ENCODE measurements around the gene WDR74.
"Not testable (repeated sequence)": the region's sequence is repeated elsewhere in the genome, so short reads cannot be mapped to it uniquely, and the experiment has no call there.

Gene WDR74

DNA sequence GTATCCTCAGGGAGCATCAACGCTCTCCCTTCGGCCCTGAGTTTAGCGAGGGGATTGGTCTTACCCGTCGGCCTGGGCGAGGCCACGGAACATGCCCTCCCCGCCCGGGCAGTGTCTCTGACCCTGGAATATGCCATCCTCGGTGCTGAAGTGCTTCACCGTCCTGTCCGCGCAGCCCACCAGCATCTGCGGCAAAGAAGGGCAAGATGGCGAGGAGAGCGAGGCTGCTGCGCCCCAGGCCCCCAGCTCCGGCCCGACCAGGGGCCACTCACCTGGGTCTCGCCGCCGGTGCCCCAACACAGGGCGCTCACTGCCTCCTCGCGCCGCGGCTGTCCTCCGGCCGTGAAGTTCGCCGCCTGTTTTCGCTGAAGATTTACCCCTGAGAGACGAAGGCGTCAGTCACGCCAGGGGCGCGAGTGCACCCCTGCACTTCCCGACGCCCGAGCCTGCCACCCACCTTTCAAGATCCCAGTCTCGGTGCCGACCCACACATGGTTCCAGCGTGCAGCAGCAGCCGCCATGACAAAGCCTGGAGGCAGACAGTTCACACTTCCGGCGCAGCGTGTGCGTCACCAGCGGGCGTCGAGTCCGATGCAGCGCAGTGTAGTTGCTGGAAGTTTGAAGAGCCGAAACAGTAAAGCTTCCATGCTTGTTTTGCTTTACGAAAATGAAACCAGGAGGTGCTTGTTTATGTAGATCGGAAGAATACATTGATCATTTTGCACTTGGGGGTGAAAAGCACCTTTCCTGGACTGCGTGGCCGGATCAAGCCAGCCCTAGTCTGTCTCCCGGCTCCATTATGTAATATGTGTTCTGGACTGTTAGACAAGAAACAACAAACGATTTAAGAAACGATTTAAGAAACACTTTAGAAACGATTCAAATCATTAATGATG lies at the start of gene WDR74:
Gene WDR74, minus strand, starts transcription at position 541 of the 896 bp plus-strand sequence. Its CDS starts 20 bp downstream, at position 521.
- DNase-seq (ENCODE audit: low read depth): peak; percentile 82

DNA sequence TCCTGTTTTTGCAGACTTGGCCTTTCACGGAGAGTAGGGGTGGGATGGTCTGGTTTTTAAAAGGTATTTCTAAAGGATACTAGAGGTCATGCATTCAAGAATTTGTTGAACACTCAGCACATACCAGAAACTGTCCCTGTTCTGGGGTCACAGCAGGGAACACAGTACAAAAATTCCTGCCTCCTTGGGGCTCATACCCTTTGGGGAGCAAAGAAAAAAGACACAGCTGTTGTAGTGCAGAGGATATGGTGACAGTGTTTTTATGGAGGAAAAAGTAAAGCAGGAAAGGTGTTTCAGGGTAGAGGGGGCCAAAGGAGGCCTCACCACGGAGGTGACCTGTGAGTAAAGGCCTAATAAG lies 49.7 kb upstream of the WDR74 start:
- no peak for DNase-seq (ENCODE audit: low read depth)

DNA sequence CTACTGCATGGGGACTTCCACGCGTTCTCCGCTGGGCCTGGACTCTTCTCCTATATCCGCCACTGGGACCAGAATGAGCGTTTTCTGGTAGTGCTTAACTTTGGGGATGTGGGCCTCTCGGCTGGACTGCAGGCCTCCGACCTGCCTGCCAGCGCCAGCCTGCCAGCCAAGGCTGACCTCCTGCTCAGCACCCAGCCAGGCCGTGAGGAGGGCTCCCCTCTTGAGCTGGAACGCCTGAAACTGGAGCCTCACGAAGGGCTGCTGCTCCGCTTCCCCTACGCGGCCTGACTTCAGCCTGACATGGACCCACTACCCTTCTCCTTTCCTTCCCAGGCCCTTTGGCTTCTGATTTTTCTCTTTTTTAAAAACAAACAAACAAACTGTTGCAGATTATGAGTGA lies 49.0 kb upstream of the WDR74 start:
- no peak for DNase-seq (ENCODE audit: low read depth)

DNA sequence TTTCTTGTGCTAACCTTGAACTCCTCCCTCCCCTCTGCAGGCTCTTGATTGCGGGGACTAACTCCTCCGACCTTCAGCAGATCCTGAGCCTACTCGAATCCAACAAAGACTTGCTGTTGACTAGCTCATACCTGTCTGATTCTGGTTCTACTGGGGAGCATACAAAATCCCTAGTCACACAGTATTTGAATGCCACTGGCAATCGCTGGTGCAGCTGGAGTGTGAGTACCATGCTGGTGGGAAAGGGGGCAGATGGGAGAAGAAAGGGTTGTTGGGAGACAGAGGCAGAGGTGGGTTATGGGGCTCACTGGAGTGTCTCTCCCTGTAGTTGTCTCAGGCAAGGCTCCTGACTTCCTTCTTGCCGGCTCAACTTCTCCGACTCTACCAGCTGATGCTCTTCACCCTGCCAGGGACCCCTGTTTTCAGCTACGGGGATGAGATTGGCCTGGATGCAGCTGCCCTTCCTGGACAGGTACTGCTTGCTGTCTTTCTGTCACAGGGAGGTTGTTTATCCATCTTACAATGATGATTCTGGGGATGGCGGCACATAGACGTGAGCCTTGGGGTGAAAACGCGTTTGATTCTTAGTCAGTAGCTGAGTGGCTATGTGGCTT lies 45.9 kb upstream of the WDR74 start:
- no peak for DNase-seq (ENCODE audit: low read depth)

DNA sequence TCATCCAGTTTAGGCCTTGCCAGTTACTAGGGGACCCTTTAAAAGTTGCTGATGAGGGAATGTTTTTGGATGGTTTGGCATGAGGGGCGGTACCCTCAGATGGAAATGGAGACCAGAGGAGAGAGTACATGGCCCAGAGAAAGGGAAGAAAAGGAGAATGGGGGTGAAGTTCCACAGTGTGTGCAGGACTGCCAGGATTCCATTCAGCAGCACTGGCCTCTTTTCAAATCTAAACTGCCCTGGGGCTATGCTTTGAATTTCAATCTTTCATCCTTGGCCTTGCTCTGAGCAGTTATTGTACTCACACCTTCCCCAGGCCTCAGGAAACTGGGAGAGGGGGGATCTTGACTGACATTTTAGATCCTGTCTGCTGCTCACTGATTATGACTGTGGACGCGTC lies 44.3 kb upstream of the WDR74 start:
- no peak for DNase-seq (ENCODE audit: low read depth)

DNA sequence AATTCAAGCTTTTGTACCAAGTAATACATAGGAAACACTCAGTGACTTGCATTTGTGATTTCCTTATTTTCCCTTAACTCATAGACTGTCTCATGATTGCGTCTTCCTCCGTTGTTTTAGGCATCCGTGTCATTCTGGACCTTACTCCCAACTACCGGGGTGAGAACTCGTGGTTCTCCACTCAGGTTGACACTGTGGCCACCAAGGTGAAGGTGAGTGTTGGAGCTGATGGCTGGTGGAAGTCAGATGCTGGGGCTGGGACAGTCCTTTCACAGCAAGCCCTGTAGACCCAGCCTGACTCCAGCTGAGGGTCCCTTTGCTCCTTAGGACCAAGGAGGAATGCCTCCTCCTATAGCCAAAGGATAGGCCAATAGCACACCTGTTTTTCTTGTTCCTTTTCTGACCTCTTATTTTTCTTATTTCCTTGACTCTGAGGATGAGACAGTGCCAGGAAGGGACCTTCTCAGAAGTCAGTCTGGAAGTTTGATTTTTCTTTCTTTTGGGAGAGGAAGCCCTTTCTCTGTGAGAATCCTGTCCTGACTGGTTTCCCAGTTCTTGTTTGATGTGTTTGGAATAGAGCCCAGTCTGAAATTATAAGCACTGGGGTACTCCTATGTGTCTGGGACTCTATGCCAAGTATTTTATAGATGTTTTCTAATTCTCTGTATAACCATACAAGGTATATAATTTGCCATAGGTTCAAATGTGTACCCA lies 43.6 kb upstream of the WDR74 start:
- no peak for DNase-seq (ENCODE audit: low read depth)

DNA sequence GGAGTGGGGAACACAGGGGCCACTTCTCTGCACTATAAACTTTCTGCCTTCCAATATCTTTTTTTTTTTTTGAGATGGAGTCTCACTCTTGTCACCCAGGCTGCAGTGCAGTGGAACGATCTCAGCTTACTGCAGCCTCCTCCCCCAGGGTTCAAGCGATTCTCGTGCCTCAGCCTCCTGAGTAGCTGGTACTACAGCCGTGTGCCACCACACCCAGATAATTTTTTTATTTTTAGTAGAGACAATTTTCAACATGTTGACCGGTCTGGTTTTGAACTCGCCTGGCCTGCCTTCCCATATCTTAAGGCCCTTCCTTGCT lies 43.0 kb upstream of the WDR74 start:
- DNase-seq (ENCODE audit: low read depth): no peak

DNA sequence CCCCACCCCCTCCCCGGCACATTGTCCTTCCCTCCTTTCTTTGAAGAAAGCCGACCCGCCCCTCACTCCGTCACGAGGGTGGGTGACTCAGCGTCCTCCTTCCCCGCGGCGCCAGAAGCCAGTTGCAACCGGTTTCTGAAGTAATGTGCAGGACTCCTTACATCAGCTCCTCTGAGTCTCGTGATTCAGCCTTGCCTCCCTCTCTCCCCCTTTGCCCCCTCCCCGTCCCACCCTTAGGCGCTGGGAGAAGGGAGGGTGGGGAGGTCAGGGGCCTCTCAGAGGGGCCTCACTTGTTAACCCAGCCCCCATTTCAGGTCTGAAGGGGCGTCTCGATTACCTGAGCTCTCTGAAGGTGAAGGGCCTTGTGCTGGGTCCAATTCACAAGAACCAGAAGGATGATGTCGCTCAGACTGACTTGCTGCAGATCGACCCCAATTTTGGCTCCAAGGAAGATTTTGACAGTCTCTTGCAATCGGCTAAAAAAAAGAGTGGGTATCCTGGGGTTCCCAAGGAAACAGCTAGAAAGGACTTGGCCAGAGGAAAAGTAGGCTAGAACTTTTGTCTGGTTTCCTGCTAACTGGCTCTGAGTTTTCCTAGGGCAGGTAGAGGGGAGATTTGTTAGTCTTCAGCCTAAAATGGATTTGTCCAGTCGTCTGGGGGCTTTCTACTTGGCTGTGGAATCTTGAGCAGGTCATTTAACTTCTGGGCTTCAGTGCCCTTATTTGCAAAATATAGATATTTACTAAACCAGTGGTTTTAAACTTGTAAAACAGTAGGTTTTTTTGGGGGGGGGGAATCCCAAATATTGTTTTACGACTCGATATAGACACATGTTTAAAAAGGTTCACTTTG lies 42.4 kb upstream of the WDR74 start:
- peak; percentile 92 for DNase-seq (ENCODE audit: low read depth)

DNA sequence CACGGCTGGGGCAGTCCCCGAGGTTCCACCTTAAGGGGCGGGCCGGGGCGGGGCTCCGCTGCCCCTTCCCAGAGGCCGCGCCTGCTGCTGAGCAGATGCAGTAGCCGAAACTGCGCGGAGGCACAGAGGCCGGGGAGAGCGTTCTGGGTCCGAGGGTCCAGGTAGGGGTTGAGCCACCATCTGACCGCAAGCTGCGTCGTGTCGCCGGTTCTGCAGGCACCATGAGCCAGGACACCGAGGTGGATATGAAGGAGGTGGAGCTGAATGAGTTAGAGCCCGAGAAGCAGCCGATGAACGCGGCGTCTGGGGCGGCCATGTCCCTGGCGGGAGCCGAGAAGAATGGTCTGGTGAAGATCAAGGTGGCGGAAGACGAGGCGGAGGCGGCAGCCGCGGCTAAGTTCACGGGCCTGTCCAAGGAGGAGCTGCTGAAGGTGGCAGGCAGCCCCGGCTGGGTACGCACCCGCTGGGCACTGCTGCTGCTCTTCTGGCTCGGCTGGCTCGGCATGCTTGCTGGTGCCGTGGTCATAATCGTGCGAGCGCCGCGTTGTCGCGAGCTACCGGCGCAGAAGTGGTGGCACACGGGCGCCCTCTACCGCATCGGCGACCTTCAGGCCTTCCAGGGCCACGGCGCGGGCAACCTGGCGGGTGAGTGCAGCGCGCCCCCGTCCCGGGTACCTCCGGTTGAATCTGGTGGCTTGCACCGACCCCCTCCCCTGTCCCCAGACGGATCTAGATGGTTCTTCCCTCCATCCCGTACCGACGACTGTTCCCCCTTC lies 41.6 kb upstream of the WDR74 start, which contains the start of gene SLC3A2:
Gene SLC3A2, plus strand, starts transcription at position 94 of the 776 bp plus-strand sequence. Its CDS starts 128 bp downstream, at position 222.
- peak; percentile 74 for DNase-seq (ENCODE audit: low read depth)

DNA sequence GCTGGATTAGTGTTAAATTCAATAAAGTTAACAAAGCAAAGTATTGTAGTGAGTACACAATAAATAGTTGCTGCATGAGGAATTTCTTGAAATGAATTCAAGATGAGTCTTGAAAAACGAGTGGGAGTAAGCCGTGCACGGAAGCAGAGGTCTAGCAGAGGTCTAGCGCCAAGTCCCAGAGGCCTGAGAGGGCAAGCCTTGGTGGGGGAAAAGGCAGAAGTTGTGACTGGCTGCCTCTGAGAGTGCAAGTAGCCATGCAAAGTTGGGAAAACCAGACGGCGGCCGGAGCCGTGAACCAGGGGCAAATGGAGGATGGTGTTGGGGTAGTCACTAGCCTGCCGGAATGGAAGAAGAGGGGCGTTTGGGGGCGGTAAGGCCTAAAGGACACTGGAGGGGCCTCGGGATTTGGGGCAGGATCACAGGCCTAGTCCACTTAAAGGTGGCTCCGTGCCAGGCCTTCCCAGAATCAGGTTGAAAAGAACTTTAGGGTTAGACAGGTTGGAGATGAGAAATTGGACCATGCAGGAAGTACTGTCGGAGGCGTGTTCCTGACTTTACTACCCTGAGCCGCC lies 40.9 kb upstream of the WDR74 start:
- DNase-seq (ENCODE audit: low read depth): no peak

DNA sequence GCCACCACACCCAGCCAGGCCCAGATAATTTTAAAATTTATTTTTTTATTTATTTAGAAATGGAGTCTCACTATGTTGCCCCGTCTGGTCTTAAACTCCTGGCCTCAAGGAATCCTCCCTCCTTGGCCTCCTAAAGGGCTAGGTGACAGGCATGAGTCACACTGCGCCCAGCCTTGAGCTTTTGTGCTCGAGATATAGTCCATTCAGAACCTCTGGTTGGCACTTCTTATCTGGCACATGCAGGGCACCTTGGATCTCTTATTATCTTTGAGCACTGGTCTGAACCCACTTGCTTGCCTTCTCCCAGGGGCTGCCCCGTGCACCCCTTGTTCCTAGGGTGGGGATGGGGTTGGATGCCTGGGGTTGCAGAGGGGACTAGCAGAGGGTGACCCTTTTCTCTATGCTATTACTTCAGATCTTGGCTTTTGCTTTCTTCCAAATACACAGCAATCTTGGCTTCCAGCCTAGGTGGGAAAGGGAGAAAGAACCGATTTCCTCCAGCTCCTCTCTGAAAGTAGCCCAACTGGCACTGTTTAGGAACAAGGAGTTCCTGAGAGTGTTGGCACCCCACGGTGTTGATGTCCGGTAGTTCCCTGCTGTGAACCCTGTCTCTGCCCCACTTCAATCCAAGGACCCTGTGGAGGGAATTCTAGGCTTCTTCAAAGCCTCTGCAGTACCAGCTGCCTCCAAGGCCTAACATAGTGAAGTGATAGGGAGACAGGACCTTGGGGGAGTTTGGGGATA lies 40.0 kb upstream of the WDR74 start:
- DNase-seq (ENCODE audit: low read depth): no peak

DNA sequence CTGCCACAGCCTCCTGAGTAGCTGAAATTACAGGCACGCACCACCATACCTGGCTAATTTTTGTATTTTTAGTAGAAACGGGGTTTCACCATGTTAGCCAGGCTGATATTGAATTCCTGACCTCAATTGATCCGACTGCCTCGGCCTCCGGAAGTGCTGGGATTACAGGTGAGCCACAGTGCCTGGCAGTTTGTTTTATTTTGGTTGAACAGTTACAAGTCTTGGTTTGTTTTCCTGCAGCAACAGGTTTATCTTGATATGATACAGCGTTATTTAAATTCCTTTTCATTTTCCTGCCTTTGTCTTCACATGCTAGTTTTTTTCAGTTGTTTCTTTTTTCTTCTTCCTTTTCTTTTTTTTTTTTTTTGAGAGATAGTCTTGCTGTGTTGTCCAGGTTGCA lies 37.3 kb upstream of the WDR74 start:
- no peak for DNase-seq (ENCODE audit: low read depth)

DNA sequence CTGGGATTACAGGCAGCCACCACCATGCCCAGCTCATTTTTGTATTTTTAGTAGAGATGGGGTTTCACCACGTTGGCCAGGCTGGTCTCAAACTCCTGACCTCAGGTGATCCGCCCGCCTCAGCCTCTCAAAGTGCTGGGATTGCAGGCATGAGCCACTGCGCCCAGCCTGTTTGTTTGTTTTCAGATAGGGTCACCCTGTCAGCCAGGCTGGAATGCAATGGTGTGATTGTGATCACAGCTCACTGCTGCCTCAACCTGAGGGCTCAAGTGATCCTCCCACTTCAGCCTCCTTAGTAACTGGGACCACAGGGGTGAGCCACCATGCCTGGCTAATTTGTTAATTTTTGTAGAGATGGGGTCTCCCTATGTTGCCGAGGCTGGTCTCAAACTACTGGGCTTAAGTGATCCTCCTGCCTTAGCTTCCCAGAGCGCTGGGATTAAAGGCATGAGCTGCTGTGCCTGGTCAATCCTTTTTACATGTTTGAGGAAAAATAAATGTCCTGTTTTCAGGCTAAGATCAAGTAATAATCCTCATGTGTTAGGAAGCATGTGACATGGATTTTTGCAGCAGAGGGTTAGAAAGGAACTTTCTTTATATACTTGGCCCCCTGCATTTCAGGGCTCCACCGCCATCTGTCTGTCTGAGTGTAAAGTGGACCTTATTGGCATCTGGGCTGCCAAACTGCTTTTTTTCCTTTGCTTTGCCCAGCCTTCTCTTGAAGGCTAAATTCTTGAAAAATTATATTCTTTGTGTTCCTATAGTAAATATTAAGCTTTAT lies 36.5 kb upstream of the WDR74 start:
- no peak for DNase-seq (ENCODE audit: low read depth)

DNA sequence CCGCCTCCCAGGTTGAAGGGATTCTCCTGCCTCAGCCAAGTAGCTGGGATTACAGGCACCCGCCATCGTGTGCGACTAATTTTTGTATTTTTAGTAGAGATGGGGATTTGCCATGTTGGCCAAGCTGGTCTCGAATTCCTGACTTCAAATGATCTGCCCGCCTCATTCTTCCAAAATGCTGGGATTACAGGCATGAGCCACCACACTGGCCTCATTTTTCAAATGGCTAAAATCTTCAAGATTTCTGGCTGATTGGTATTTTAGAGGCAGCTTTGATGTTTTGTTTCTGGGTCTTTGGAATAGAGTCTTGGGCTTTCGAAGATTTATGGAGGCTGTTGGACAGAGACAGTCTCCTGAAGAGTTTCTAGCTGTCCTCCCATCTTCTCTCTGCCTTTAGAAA lies 35.5 kb upstream of the WDR74 start:
- no peak for DNase-seq (ENCODE audit: low read depth)

DNA sequence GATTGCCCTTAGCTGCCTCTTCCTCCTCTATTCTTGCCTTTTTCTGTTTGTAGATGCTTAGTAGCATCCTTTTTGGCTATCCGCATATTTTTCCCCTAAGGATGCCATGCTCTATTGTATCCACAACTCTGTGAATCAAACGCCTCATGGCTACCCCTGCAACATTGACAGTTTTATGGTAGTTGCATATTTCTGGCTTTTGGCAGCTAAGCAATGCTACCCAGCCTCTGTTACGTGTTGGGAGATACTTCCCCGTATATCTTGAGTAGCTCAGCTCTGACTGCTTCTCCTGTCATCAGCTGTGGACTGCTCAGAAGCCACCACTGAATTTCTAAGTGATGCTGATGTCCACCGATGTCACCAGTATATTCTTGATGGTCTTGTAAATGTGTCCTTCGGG lies 26.2 kb upstream of the WDR74 start:
- no peak for DNase-seq (ENCODE audit: low read depth)

DNA sequence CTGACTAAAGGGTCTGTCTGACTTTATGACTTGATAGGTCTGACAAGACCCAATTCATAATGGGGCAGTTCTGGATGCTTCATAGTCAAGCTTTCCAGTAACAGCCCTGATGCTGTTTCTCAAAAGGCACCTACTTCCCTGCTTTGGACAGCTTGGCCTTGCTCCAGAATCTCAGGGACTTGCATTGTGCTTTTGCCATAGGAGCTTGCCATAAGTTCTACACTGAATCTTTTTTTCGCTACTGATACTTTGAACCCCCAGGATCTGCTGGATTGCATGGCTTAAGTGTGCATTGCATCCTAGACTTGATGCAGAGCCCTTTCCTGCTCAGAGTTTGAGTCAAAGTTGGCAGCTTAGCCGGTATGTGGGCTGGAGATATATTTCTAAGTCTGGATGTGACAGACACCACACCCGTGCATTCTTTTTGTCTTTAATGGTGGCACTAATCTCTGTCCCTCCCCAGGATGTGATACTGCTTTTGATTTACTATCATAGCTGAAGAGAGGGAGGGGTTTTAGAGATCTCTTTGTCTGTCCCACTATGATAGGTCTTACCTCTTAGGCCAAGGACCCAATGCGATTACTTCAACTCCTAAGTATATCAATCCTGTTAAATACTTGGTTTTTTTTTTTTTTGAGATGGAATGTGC lies 24.4 kb upstream of the WDR74 start:
- no peak for DNase-seq (ENCODE audit: low read depth)

DNA sequence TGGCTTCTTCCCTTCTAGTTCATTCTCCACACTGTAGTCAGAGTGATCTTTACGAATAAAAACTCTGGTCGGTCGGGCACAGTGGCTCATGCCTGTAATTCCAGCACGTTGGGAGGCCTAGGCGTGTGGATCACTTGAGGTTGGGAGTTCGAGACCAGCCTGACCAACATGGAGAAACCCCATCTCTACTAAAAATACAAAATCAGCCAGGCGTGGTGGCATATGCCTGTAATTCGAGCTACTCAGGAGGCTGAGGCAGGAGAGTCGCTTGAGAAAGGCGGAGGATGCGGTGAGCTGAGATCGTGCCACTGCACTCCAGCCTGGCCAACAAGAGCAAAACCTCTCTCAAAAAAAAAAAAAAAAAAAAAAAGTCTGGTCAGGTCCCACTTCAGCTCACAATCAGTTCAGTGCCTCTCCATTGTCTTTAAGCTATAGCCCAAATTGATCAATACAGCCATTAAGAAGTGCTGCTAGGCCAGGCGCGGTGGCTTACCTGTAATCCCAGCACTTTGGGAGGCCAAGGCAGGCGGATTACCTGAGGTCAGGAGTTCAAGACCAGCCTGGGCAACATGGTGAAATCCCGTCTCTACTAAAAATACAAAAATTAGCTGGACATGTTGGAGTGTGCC lies 22.3 kb upstream of the WDR74 start:
- DNase-seq (ENCODE audit: low read depth): not testable (repeated sequence)

DNA sequence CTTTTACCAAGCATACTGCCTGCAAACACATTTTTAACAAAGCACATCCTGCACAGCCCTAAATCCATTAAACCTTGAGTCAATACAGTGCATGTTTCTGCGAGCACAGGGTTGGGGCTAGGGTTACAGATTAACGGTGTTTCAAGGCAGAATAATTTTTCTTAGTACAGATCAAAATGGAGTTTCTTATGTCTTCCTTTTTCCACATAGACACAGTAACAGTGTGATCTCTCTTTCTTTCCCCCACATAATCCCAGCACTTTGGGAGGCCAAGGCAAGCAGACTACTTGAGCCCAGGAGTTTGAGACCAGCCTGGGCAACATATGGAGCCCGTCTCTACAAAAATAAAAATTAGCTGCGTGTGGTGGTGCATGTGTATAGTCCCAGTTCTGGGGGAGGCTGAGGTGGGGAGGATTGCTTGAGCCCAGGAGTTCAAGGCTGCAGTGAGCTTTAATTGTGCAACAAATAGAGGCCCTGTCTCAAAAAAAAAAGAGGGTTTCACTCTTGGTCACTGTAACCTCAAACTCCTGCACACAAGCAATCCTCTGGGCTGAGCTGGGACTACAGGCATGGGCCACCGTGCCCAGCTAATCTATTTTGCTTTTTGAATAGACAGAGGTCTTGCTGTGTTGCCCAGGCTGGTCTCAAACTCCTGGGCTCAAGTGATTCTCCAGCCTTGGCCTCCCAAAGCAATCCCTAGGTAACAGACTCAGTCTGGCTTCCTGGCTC lies 21.6 kb upstream of the WDR74 start:
- no peak for DNase-seq (ENCODE audit: low read depth)
